A172 (cell line): ENCODE measurements around the gene TBC1D12. TPM values are rescaled to one million over a fixed set of nuclear protein-coding genes. Genes with fewer than 3 reads are reported as not detected.
"Not testable (repeated sequence)": the region's sequence is repeated elsewhere in the genome, so short reads cannot be mapped to it uniquely, and the experiment has no call there.

Source experiments
- DNase-seq: peaks from one replicate; pipeline ENCODE4 v3.0.0-alpha.2; 2015; ENCODE audit warnings: low spot score
- total RNA-seq: library from RNA; depleted of rRNA; stranded (reverse); fragments of >200 nt; shearing (Covaris generic); gene quantifications from 2 replicates; pipeline ENCODE4 v1.2.3, GENCODE V29; 2014

The TBC1D12 gene
- total RNA-seq, 1 experiment from 2014 or later: 11.4 TPM

DNA sequence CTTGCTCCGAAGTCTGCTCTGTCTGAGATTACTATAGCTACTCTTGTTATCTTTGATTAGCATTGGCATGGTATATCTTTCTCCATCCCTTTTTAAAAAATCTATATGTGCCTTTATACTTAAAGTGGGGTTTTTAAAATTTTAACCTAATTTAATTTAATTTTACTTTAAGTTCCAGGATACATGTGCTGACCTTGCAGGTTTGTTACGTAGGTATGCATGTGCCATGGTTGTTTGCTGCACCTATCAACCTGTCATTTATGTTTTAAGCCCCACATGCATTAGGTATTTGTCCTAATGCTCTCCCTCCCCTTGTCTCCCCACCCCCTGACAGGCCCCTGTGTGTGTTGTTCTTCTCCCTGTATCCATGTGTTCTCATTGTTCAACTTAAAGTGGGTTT is 54.6 kb downstream of the TBC1D12 start:
- no peak for DNase-seq

- no peak for DNase-seq
Observed at GRCh38 chr10:94459385-94459784, 57.0 kb downstream of the TBC1D12 start.

DNA sequence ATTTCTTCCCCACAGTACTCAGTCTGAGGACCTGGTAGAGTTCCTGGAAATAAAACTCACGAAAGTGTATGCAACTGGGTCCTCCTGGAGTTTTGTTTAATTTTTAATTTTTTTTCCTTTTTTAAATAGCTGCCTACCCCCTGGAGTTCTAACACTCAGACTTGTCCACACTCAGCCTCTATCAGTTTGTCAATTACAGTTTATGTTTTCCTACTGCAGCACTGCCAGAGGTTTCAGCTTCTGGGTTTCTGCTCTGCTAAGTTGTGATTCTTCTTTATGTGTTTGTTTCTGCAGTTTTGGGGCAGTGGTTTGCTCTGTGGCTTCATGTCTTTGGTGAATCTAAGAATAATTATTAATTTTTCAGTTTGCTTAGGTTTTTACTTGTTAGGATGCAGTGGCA is 59.2 kb downstream of the TBC1D12 start:
- DNase-seq: no peak

GRCh38 chr10:94462130-94462529 is 59.8 kb downstream of the TBC1D12 start:
- DNase-seq: no peak

GRCh38 chr10:94465684-94466083 is 63.3 kb downstream of the TBC1D12 start:
- no peak for DNase-seq

DNA sequence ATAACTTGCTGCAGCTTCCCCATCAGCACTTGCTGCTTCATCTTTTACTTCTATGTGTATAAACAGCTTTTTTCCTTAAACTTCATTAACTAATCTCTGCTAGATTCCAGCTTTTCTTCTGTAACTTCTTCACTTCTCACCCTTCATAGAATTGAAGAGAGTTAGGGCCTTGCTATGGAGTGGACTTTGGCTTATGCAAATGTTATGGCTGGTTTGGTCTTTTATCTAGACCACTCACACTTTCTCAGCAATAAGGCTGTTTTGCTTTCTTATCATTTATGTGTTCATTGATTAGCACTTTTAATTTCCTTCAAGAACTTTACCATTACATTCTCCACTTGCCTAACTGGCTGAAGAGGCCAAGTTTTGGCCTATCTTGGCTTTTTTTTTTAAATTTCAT is 79.1 kb downstream of the TBC1D12 start:
- DNase-seq: no peak

DNA sequence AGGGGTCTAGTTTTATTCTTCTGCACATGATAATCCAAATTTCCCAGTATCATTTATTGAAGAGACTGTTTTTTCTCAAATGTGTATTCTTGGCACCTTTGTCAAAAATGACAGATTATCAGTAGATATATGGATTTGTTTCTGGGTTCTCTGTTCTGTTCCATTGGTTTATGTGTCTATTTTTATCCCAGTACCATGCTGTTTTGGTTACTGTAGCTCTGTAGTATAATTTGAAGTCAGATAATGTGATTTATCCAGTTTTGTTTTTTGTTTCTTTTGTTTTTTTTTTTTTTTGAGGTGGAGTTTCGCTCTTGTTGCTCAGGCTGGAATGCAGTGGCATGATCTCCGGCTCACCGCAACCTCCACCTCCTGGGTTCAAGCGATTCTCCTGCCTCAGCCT is 81.6 kb downstream of the TBC1D12 start:
- DNase-seq: no peak

DNA sequence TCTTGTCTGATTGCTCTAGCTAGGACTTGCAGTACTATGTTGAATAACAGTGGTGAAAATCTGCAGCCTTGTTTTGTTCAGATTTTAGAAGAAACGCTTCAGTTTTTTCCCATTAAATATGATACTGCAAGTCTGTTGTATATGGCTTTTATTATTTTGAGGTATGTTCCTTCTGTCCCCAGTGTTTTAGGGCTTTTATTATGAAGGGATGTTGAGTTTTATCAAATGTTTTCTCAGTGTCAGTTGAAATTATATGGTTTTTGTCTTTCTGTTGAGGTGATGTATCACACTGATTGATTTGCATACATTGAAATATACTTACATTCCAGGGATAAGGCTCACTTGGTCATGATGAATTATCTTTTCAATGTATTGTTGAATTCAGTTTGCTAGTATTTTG is 82.8 kb downstream of the TBC1D12 start:
- DNase-seq: no peak

GRCh38 chr10:94487575-94487974 is 85.2 kb downstream of the TBC1D12 start:
- DNase-seq: no peak

DNA sequence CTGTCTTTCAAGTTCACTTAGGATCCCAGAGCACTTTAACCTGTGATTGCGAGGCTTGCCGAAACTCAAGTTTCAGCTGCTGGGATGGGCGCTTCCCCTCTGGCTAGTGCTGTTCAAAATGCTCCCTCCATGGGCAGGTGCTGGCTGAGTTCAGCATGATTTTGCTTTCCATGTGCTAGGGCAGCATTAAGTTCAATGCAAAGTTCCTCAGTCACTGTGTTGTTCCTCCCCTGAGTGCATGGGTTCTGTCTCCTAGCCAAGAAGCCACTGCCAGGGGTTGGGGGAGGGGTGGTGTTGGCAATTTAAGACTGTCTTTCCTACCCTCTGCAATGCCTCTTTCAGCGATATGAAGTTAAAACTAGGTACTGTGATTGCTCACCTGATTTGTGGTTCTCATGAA is 86.8 kb downstream of the TBC1D12 start:
- DNase-seq: no peak

- no peak for DNase-seq
Observed at GRCh38 chr10:94489976-94490788, 87.8 kb downstream of the TBC1D12 start.

DNA sequence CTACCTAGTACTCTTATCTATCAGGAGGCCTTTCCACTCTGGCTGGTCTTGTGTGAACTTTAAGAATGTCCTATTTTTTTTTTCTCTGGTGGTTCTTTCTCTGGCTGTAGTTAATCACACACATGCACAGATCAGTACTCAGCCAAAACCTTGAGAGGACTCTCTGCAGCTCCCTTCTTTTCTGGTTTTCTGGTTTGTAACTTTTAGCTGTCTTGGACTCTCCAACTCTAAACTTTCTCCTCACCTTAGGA is 88.4 kb downstream of the TBC1D12 start:
- no peak for DNase-seq

- DNase-seq: no peak
Observed at GRCh38 chr10:94493463-94493862, 91.1 kb downstream of the TBC1D12 start.

GRCh38 chr10:94496010-94496409 is 93.7 kb downstream of the TBC1D12 start:
- no peak for DNase-seq

GRCh38 chr10:94496646-94497045 is 94.3 kb downstream of the TBC1D12 start:
- DNase-seq: no peak

- DNase-seq: peak; percentile 13
Observed at GRCh38 chr10:94500063-94500462, 97.7 kb downstream of the TBC1D12 start.

GRCh38 chr10:94521276-94522250 is 119.2 kb downstream of the TBC1D12 start:
- no peak for DNase-seq

DNA sequence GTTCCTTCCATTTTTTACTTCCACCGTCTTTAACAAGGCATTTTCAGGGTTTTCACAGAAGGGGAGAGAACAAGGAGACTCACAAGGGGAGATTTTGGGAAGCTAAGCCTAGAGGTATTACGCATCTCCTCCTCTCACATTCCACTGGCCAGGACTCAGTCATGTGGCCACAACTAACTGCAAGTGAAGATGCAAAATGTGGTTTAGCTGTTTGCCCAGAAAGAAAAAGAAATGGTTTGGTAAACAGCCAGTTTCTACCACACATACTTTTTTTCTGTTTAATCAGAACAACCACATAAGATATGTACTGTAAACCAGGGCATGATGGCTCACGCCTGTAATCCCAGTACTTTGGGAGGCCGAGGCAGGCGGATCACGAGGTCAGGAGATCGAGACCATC is 121.8 kb downstream of the TBC1D12 start:
- DNase-seq: peak; percentile 89

DNA sequence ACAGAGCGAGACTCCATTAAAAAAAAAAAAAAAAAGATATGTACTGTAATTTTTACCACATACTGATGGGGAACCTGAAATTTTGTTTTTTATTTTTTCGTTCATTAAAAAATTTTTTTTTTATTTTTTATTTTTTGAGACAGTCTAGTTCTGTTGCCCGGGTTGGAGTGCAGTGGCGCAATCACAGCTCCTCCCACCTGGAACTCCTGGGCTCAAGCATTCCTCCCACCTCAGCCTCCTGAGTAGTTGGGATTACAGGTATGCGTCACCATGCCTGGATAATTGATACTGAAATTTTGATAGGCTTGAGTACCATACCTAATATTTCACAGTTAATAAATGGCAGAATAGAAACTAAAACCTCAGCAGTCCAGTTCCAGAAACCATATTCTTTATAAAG is 122.4 kb downstream of the TBC1D12 start:
- DNase-seq: no peak

DNA sequence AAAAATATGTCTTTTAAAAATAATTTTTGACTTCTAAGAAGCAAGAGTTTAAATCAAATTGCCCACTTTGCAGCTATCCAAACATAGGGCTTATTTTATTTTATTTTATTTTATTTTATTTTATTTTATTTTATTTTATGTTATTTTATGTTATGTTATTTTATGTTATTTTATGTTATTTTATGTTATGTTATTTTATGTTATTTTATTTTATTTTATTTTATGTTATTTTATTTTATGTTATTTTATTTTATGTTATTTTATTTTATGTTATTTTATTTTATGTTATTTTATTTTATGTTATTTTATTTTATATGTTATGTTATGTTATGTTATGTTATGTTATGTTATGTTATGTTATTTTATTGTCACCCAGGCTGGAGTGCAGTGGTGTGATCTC is 129.2 kb downstream of the TBC1D12 start:
- DNase-seq: not testable (repeated sequence)

- no peak for DNase-seq
Observed at GRCh38 chr10:94533027-94533426, 130.7 kb downstream of the TBC1D12 start.

- not testable (repeated sequence) for DNase-seq
Observed at GRCh38 chr10:94542282-94542681, 139.9 kb downstream of the TBC1D12 start.
